NB4 (cell line): ENCODE results near the gene LSM2.

Experiments used
- CTCF ChIP-seq: IDR thresholded peaks from one replicate; pipeline ENCODE4 v1.5.1; 2012; ENCODE audit warnings: low read depth, low read length
- MAX ChIP-seq: IDR thresholded peaks from 2 replicates; pipeline ENCODE4 v1.6.1; 2011; ENCODE audit warnings: low read depth, low read length
- MYC ChIP-seq: IDR thresholded peaks from 2 replicates; pipeline ENCODE4 v1.6.1; 2011; ENCODE audit warnings: low read depth, low read length
- POLR2A ChIP-seq: IDR thresholded peaks from 2 replicates; pipeline ENCODE4 v1.6.1; 2011; ENCODE audit warnings: mild to moderate bottlenecking; ENCODE audit not compliant: insufficient read length; ENCODE audit errors: extremely low read depth

- TF ChIP-seq CTCF (no peak), MYC (no peak), POLR2A (no peak), MAX (no peak)
Measured at GRCh38 chr6:31792761-31793171, 14.0 kb downstream of the LSM2 start.
